Motor neuron (in vitro differentiated cells): ENCODE measurements around the gene GPR151. TPM values are rescaled to one million over a fixed set of nuclear protein-coding genes. Genes with fewer than 3 reads are reported as not detected.

Source experiments
- ATAC-seq, 8 experiments: fragments of 200-7000 bp; cut with Tn5 transposase; replicated peaks in 6 of 8; 2 replicates each; pipeline ENCODE4 v1.8.0; 2021; ENCODE audit warnings: mild to moderate bottlenecking in 8 of 8, moderate library complexity in 8 of 8
- H3K27ac ChIP-seq, 2 donors: fragments of 250-450 bp; sonication (Bioruptor Pico); 2 replicates each; pipeline ENCODE4 v1.9.0; 2021; ENCODE audit warnings: antibody characterized with exemption in 2 of 2, mild to moderate bottlenecking in 2 of 2, moderate library complexity in 1 of 2
- H3K4me1 ChIP-seq, 2 donors: fragments of 250-450 bp; sonication (Bioruptor Pico); replicated peaks in 1 of 2; 2 replicates each; pipeline ENCODE4 v1.6.1; 2021; ENCODE audit warnings: antibody characterized with exemption in 2 of 2, mild to moderate bottlenecking in 2 of 2, moderate library complexity in 1 of 2
- H3K4me3 ChIP-seq, 5 donors: fragments of 250-450 bp; sonication (Bioruptor Pico); 2 replicates each; pipeline ENCODE4 v1.9.0; 2021; ENCODE audit warnings: antibody characterized with exemption in 5 of 5, mild to moderate bottlenecking in 5 of 5, moderate library complexity in 4 of 5
- WGBS, 10 experiments: fragments of 450-650 bp; shearing (Covaris generic); methylation state at CpG; one replicate each; pipeline ENCODE4 v1.0.0; 2022; 5-methylcytosine and 5-hydroxymethylcytosine counted together
- in situ Hi-C, 9 experiments: fragments of 400-800 bp; cut with MboI; loops; one replicate each; pipeline ENCODE4 v1.15.0; 2021; ENCODE audit warnings: low sequenced_read_pairs in 9 of 9, low pct_unique_long_range_greater_than_20kb in 2 of 9; ENCODE audit not compliant: unreplicated experiment in 9 of 9
- total RNA-seq, 8 experiments: library from RNA; unstranded; fragments of 300-600 nt; gene quantifications; 2 replicates each; pipeline versions ENCODE4 v1.2.3 to v1.2.4, GENCODE V29; 2022

GPR151 gene
- total RNA-seq, 8 experiments from 2014 or later, result 0.22 to 32.8 (median 0.51) TPM

DNA sequence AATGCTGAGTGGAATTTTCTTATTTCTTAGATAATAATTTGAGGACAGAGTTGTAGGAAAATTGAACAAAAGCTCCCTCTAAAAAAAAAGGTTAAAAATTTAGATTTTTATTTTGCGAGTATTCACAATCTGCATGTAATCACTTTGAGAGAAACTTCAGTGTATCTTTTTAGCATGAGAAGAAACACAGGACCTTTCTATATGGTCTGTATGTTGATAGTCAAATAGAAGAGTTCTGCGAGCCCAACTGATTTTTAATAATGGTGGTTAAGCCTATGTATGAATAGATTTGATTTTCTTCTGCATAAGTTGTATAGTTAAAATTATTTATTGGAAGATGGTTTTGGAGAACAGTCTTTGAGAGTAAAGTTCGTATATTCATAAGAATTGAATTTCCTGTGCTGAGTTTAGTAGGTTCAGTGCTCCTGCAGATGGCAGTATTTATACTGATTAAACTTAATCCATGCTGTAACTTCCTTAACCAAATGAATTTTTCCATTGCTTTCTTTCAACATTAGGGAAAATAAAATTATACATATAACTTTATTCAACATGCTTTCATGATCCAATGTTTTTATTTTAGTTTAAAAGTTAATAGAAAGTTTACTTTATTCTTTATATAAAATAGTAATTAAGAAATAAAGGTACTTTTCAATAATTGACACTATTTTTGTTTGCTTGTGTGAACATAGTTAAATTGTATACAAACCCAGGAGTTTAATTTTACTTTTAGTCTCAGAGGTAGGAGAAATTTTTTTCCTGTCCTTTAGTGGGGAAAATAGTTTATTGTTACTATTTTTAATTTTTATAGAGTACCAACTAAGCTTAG, 49.3 kb downstream of the GPR151 start:
- peak in 3 of 8 experiments; percentile 38 to 60 (median 52) for ATAC-seq
- Histone ChIP-seq H3K4me3 (no peak overlapping the region), H3K4me1 (peaks cover 8 to 10% of the 10 kb centered on the region in 2 donors), H3K27ac (no peak overlapping the region)
- in situ Hi-C loops, result no loop called here
- WGBS, 10 experiments, result 47 to 90% (median 71%) methylated on average over 1 to 3 of the region's 3 CpGs

DNA sequence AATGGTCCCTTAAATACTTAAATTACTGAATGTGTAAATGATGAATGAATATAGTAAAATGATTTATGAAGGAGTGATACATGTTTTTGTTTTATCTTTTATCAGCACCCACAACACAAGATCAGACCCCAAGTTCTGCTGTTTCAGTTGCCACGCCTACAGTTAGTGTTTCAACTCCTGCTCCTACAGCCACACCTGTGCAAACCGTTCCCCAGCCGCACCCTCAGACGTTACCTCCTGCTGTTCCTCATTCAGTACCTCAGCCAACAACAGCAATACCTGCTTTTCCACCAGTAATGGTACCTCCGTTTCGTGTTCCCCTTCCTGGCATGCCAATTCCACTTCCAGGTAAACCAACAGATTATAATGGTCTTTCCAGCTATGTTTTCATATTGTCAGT, 52.5 kb downstream of the GPR151 start:
- in situ Hi-C loops, result no loop called here
- H3K4me1 ChIP-seq, result peaks cover 8 to 10% of the 10 kb centered on the region in 2 donors
- WGBS, 10 experiments, result 90 to 100% (median 100%) methylated on average over 2 to 6 of the region's 6 CpGs

More for the DNA sequence above, 52.5 kb downstream of the GPR151 start:
- no peak overlapping the region for H3K27ac ChIP-seq
- no peak for ATAC-seq
- no peak overlapping the region for H3K4me3 ChIP-seq

Other genes with a start within 250 kb of the GPR151 start
- 1 to 10 TPM in 1 of 8 experiments, under 1 TPM in 5, not detected in 2; 0.11 to 1.1 (median 0.49) TPM for gene POU4F3, start 177.4 kb downstream of the GPR151 start, total RNA-seq
- 100 to 1,000 TPM in 3 of 8 experiments, 10 to 100 TPM in 5; 50.0 to 152 (median 86.1) TPM for gene TCERG1, start 68.9 kb downstream of the GPR151 start, total RNA-seq